ENCODE measurements around the gene DLGAP1. TPM values are rescaled to one million over a fixed set of nuclear protein-coding genes. Genes with fewer than 3 reads are reported as not detected.

DLGAP1 gene
- polyA plus RNA-seq, 1 of the 3 experiments (the other 2 are of a cell fraction), result not detected

- ChIA-PET CTCF (no interaction called here), POLR2A (no interaction called here)
Measured at GRCh38 chr18:3948958-3949357, 506.1 kb downstream of the DLGAP1 start.

GRCh38 chr18:3947383-3947782 lies 507.7 kb downstream of the DLGAP1 start:
- no peaks in the 10 kb centered on the region for H3K4me1 ChIP-seq (ENCODE audit: control insufficient read depth in 1 of 2, insufficient read depth in 2 of 2, low read depth in 1 of 2, low read length in 1 of 2)
- H3K4me3 ChIP-seq (ENCODE audit: low read depth in 2 of 2, low read length in 1 of 2), result no peak overlapping the region
- H3K4me2 ChIP-seq, result no peak overlapping the region
- H3K9me2 ChIP-seq, result no peaks in the 10 kb centered on the region
- H3K36me3 ChIP-seq (replicated peaks in 1 of 2; ENCODE audit: control insufficient read depth in 1 of 2, insufficient read depth in 2 of 2, low read length in 1 of 2), result no peaks in the 10 kb centered on the region
- 24% methylated on average over 3 of the region's 3 CpGs for WGBS (ENCODE audit: low lambda C conversion rate)
- H4K20me1 ChIP-seq (ENCODE audit: insufficient read depth), result no peaks in the 10 kb centered on the region
- ChIA-PET POLR2A (no interaction called here), CTCF (interaction anchor here (1.2 kb wide), 1 partner anchor 244 kb away, joined by 4 read pairs; no protein-coding TSS in a partner anchor)
- DNase-seq, result no peak
- no peaks in the 10 kb centered on the region for H3K79me2 ChIP-seq (ENCODE audit: insufficient read depth)
- H2AFZ ChIP-seq (ENCODE audit: low read depth), result no peak overlapping the region
- H3K27ac ChIP-seq (ENCODE audit: low read depth in 2 of 2, low read length in 1 of 2), result no peak overlapping the region
- no peaks in the 10 kb centered on the region for H3F3A ChIP-seq (replicated peaks; ENCODE audit: insufficient read depth)
- no peaks in the 10 kb centered on the region for H3K27me3 ChIP-seq (ENCODE audit: insufficient read depth)
- H3K9me3 ChIP-seq, result no peaks in the 10 kb centered on the region
- H3K9ac ChIP-seq, result no peak overlapping the region
- TF ChIP-seq POLR2AphosphoS5 (IDR thresholded peaks at IDR 0.05; ENCODE audit: low read depth, low read length), result no peak
- TF ChIP-seq MAX (IDR thresholded peaks at IDR 0.05; ENCODE audit: low read depth), result no peak
- TF ChIP-seq FOXJ3 (CRISPR knock-in tag; IDR thresholded peaks at IDR 0.05), result no peak
- no peak for TF ChIP-seq RFX5 (IDR thresholded peaks at IDR 0.05; ENCODE audit: low read length)
- no peak for TF ChIP-seq TCF12 (IDR thresholded peaks at IDR 0.05)
- no peak for TF ChIP-seq PBX3 (IDR thresholded peaks at IDR 0.05)
- no peak for TF ChIP-seq MXI1 (IDR thresholded peaks at IDR 0.05; ENCODE audit: low read depth, low read length)
- no peak for TF ChIP-seq TEAD4 (IDR thresholded peaks at IDR 0.05; ENCODE audit: borderline replicate concordance, insufficient read depth)
- no peak for TF ChIP-seq RXRA (IDR thresholded peaks at IDR 0.05; ENCODE audit: borderline replicate concordance, low read depth)
- no peak for TF ChIP-seq FOXM1 (IDR thresholded peaks at IDR 0.05; ENCODE audit: low read depth)
- TF ChIP-seq SMC3 (IDR thresholded peaks at IDR 0.05; ENCODE audit: low read depth, low read length), result no peak
- TF ChIP-seq JUND (IDR thresholded peaks at IDR 0.05), result no peak
- no peak for TF ChIP-seq ELF1 (IDR thresholded peaks at IDR 0.05)

More at GRCh38 chr18:3948958-3949357, 506.1 kb downstream of the DLGAP1 start:
- no peaks in the 10 kb centered on the region for H3K27me3 ChIP-seq (ENCODE audit: insufficient read depth)
- H3K9ac ChIP-seq, result no peak overlapping the region
- no peaks in the 10 kb centered on the region for H3K9me3 ChIP-seq
- no peak overlapping the region for H3K27ac ChIP-seq (ENCODE audit: low read depth in 2 of 2, low read length in 1 of 2)
- TF ChIP-seq TCF12 (IDR thresholded peaks at IDR 0.05) (no peak), USF1 (IDR thresholded peaks at IDR 0.05; ENCODE audit: borderline replicate concordance, low read depth) (no peak), JUND (IDR thresholded peaks at IDR 0.05) (no peak), NRF1 (IDR thresholded peaks at IDR 0.05; ENCODE audit: low read depth, low read length) (no peak), FOXJ3 (CRISPR knock-in tag; IDR thresholded peaks at IDR 0.05) (no peak), CHD2 (IDR thresholded peaks at IDR 0.05; ENCODE audit: low read length, partially characterized antibody) (no peak), MEF2A (IDR thresholded peaks at IDR 0.05; ENCODE audit: borderline replicate concordance, low read depth) (no peak), GABPA (IDR thresholded peaks at IDR 0.05; ENCODE audit: low read depth) (no peak), CTCF (IDR thresholded peaks at IDR 0.05) (no peak), YY1 (IDR thresholded peaks at IDR 0.05; ENCODE audit: low read depth) (no peak), IRF3 (IDR thresholded peaks at IDR 0.05; ENCODE audit: low read depth, low read length) (no peak), RCOR1 (IDR thresholded peaks at IDR 0.05; ENCODE audit: low read length) (no peak), FOXM1 (IDR thresholded peaks at IDR 0.05; ENCODE audit: low read depth) (no peak)
- H3K4me2 ChIP-seq, result no peak overlapping the region
- H3K4me3 ChIP-seq (ENCODE audit: low read depth in 2 of 2, low read length in 1 of 2), result no peak overlapping the region
- H3F3A ChIP-seq (replicated peaks; ENCODE audit: insufficient read depth), result no peaks in the 10 kb centered on the region
- no peak for DNase-seq
- H3K79me2 ChIP-seq (ENCODE audit: insufficient read depth), result no peaks in the 10 kb centered on the region
- no peaks in the 10 kb centered on the region for H4K20me1 ChIP-seq (ENCODE audit: insufficient read depth)
- H3K36me3 ChIP-seq (replicated peaks in 1 of 2; ENCODE audit: control insufficient read depth in 1 of 2, insufficient read depth in 2 of 2, low read length in 1 of 2), result no peaks in the 10 kb centered on the region
- no peaks in the 10 kb centered on the region for H3K4me1 ChIP-seq (ENCODE audit: control insufficient read depth in 1 of 2, insufficient read depth in 2 of 2, low read depth in 1 of 2, low read length in 1 of 2)
- no peak overlapping the region for H2AFZ ChIP-seq (ENCODE audit: low read depth)
- no peaks in the 10 kb centered on the region for H3K9me2 ChIP-seq
